ENCODE measurements around the gene LRP1-AS.

The LRP1-AS gene

DNA sequence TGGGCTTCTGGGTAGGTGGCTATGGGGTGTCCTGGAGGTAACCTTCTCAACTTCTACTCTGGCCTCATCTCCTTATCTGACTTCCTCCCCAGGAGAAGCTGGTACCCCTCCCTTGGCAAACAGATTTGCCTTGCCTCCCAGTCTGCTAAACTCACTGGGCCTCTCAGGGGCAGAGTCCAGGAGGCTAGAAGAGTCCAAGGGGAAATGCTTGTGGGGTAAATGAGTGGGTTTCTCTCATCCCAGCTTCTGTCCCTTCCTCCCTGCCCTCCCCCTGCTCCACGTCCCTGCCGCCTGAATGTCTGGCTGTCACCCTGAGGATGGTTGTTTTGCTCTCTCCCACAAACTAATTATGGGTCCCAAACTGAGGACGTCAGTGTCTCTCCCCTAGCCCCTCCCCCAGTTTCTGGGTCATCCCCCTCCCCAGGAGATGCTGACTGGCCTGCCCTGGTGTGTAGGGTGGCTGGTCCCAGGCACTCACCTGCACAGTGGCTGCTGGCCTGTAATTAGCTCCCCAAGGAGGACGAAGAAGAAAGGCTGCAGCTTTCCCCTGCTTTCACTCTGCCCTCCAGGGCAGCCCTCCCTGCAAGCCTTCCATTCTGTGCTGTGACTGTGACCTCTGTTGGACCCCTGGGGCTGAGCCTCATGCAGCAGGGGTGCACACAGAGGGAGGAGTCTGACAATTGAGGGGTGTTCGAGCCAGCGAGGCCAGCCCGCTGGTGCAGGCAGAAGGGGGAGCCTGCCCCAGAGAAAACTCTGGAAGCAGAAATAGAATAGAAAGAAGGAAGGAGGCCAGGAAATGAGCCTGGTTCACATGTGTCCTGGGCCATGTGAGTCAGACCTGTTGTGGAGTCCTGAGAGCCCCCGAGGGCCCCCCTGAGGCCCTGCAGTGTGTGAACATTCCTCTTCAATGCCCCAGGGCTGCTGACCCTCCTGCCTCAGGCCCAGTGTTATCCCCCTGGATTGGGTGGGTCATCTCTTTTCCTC, at the start of gene LRP1-AS:
Gene LRP1-AS (minus strand): TSS at position 659 of the 984 bp plus-strand sequence.
- no peaks in the 10 kb centered on the region for H3K9me3 Mint-ChIP-seq
- no peaks in the 10 kb centered on the region for H3K36me3 Mint-ChIP-seq
- no peaks in the 10 kb centered on the region for H3K27me3 Mint-ChIP-seq
- no peak for ATAC-seq
- no peak within 1 kb of the TSS for H3K4me3 Mint-ChIP-seq
- peaks cover 6% of the 10 kb centered on the region for H3K4me1 Mint-ChIP-seq
- no peak within 1 kb of the TSS for H3K27ac Mint-ChIP-seq

DNA sequence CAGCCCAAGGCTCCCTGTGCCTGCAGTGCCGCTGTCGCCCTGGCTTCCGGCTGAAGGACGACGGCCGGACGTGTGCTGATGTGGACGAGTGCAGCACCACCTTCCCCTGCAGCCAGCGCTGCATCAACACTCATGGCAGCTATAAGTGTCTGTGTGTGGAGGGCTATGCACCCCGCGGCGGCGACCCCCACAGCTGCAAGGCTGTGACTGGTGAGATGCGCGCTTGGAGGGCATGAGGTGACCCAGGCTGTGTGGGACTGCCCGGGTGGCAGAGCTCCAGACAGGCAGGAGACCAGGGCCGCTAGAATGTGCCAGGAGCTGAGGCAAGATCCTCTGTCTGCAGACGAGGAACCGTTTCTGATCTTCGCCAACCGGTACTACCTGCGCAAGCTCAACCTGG, 49.5 kb upstream of the LRP1-AS start:
- ATAC-seq: no peak
- Mint-ChIP-seq H3K27me3 (no peaks in the 10 kb centered on the region), H3K9me3 (no peaks in the 10 kb centered on the region), H3K4me3 (no peak overlapping the region), H3K4me1 (no peaks in the 10 kb centered on the region), H3K36me3 (no peaks in the 10 kb centered on the region), H3K27ac (no peak overlapping the region)

DNA sequence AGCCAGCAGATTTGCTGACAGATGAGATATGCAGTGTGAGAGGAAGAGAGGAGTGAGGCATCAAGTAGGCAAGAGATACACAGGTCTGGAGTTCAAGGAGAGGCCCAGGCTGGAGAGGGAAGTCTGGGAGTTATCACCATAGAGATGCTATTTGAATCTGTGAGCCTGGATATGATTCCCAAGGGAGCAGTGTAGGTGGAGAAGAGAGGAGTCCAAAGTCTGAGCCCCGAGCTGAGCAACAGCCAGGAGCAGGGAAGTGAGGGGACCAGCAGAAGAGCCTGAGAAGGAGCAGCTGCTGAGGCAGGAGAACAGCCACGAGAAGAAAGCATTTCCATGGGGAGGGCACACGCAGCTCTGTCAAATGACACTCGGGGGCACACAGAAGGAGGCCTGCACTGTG, 49.0 kb upstream of the LRP1-AS start:
- Mint-ChIP-seq H3K36me3 (no peaks in the 10 kb centered on the region), H3K4me1 (no peaks in the 10 kb centered on the region)

DNA sequence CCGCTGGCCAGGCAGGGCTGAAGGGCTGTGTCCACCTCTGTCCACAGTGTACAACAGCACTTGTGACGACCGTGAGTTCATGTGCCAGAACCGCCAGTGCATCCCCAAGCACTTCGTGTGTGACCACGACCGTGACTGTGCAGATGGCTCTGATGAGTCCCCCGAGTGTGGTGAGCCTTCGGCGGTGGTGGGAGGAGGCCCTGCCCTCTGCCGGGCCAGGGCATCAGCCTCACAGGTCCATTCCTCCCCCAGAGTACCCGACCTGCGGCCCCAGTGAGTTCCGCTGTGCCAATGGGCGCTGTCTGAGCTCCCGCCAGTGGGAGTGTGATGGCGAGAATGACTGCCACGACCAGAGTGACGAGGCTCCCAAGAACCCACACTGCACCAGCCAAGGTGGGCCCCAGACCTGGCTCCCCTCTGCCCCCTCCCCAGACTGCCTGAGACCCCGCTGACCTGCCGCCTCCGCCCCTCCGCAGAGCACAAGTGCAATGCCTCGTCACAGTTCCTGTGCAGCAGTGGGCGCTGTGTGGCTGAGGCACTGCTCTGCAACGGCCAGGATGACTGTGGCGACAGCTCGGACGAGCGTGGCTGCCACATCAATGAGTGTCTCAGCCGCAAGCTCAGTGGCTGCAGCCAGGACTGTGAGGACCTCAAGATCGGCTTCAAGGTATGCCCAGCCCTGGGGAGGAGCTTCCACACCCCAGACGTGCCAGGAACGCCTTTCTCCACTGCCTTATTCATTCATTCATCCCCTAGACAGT, 48.4 kb upstream of the LRP1-AS start:
- Mint-ChIP-seq H3K27me3 (no peaks in the 10 kb centered on the region), H3K4me1 (no peaks in the 10 kb centered on the region), H3K36me3 (no peaks in the 10 kb centered on the region), H3K27ac (no peak overlapping the region), H3K4me3 (no peak overlapping the region), H3K9me3 (no peaks in the 10 kb centered on the region)
- ATAC-seq: no peak

More for the DNA sequence above, 49.0 kb upstream of the LRP1-AS start:
- ATAC-seq: no peak
- Mint-ChIP-seq H3K9me3 (no peaks in the 10 kb centered on the region), H3K27ac (no peak overlapping the region), H3K27me3 (no peaks in the 10 kb centered on the region), H3K4me3 (no peak overlapping the region)

DNA sequence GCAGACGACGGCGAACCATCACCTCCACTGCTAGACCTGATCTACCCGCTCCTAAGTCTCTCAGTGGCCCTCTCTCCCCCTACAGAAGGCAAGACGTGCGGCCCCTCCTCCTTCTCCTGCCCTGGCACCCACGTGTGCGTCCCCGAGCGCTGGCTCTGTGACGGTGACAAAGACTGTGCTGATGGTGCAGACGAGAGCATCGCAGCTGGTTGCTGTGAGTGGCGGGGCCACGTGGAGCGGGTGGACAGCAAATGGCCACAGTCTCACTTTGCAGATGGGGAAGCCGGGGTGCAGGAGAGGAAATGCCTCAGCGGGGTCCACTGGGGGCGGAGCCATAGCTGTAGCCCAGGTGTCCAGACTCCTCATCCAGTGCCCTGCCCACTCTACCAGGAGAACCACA, 47.8 kb upstream of the LRP1-AS start:
- no peaks in the 10 kb centered on the region for H3K36me3 Mint-ChIP-seq
- H3K4me3 Mint-ChIP-seq: no peak overlapping the region
- no peak for ATAC-seq
- H3K9me3 Mint-ChIP-seq: no peaks in the 10 kb centered on the region
- H3K27me3 Mint-ChIP-seq: no peaks in the 10 kb centered on the region
- H3K27ac Mint-ChIP-seq: no peak overlapping the region
- H3K4me1 Mint-ChIP-seq: no peaks in the 10 kb centered on the region

DNA sequence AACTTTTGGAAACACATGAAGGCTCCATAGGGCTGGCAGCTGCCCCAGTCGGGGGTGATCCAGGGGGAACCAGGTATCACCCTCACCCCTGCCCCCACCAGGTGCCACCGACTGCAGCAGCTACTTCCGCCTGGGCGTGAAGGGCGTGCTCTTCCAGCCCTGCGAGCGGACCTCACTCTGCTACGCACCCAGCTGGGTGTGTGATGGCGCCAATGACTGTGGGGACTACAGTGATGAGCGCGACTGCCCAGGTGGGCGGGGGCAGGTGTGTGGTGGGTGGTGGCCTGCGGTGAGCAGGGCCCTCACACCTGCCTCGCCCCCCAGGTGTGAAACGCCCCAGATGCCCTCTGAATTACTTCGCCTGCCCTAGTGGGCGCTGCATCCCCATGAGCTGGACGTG, 46.8 kb upstream of the LRP1-AS start:
- H3K4me3 Mint-ChIP-seq: no peak overlapping the region
- no peak for ATAC-seq
- H3K27me3 Mint-ChIP-seq: no peaks in the 10 kb centered on the region
- H3K9me3 Mint-ChIP-seq: no peaks in the 10 kb centered on the region
- no peaks in the 10 kb centered on the region for H3K4me1 Mint-ChIP-seq
- no peaks in the 10 kb centered on the region for H3K36me3 Mint-ChIP-seq
- no peak overlapping the region for H3K27ac Mint-ChIP-seq

DNA sequence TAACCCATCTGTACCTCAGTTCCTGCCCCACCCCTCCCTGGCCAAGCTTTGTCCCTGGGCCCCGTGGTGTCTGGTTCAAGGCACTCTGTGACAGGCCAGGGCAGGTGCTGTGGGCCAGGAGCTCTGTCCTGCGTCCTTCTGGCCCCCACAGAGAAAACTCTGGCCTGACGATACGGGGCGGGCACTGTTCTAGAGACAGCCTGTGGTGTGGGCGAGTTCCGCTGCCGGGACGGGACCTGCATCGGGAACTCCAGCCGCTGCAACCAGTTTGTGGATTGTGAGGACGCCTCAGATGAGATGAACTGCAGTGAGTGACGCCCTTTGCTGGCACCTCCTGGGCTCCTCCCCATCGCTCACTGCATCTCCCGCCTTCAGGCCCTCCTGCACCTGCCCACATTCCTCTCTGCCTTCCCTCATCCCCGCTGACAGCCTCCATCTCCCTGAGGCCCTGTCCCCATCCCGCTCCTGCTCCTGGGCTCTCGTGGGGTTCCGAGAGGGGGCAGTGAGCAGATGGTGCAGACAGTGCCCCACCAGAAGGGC, 46.4 kb upstream of the LRP1-AS start:
- H3K4me3 Mint-ChIP-seq: no peak overlapping the region
- H3K27me3 Mint-ChIP-seq: no peaks in the 10 kb centered on the region
- H3K27ac Mint-ChIP-seq: no peak overlapping the region
- H3K4me1 Mint-ChIP-seq: no peaks in the 10 kb centered on the region
- no peaks in the 10 kb centered on the region for H3K36me3 Mint-ChIP-seq
- no peak for ATAC-seq
- H3K9me3 Mint-ChIP-seq: no peaks in the 10 kb centered on the region

DNA sequence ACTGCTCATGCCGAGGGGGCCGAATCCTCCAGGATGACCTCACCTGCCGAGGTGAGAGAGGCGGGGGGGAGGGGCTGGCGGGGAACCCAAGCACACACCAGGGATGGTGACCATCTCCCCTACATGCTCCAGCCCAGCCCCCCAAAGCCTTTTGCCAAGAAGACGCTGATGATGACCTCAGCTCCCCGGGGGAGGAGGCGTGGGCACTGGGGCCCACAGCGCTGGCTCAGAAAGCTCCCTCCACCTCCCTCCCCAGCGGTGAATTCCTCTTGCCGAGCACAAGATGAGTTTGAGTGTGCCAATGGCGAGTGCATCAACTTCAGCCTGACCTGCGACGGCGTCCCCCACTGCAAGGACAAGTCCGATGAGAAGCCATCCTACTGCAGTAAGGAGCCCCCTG, 45.5 kb upstream of the LRP1-AS start:
- Mint-ChIP-seq H3K4me3 (no peak overlapping the region), H3K36me3 (no peaks in the 10 kb centered on the region), H3K4me1 (no peaks in the 10 kb centered on the region), H3K27ac (no peak overlapping the region), H3K9me3 (no peaks in the 10 kb centered on the region), H3K27me3 (no peaks in the 10 kb centered on the region)
- ATAC-seq: no peak

DNA sequence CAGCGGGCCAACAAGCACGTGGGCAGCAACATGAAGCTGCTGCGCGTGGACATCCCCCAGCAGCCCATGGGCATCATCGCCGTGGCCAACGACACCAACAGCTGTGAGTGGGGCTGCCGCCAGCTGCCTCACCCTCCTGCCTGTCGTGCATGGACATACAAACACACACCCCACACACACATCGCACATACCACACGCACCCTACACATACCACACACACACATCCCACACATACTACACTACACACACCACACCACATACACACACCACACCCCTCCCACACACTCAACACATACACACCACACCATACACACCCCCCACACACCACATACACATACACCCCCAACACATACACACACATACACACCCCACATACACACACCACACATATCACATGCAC, 44.0 kb upstream of the LRP1-AS start:
- H3K27me3 Mint-ChIP-seq: no peaks in the 10 kb centered on the region
- H3K27ac Mint-ChIP-seq: no peak overlapping the region
- H3K9me3 Mint-ChIP-seq: no peaks in the 10 kb centered on the region
- H3K36me3 Mint-ChIP-seq: no peaks in the 10 kb centered on the region
- H3K4me3 Mint-ChIP-seq: no peak overlapping the region
- H3K4me1 Mint-ChIP-seq: no peaks in the 10 kb centered on the region
- ATAC-seq: no peak

DNA sequence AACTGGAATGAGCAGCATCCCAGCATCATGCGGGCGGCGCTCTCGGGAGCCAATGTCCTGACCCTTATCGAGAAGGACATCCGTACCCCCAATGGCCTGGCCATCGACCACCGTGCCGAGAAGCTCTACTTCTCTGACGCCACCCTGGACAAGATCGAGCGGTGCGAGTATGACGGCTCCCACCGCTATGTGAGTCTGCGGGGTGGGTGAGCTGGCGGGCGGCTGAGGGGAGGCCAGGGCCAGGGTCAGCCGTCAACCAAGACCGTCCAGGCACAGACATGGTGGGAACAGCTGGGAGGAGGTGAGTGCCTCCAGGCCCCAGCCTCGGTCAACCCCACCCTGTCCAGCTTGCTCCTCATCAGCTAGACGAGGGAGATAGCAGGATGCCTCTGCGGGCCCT, 43.4 kb upstream of the LRP1-AS start:
- no peaks in the 10 kb centered on the region for H3K9me3 Mint-ChIP-seq
- H3K27me3 Mint-ChIP-seq: no peaks in the 10 kb centered on the region
- no peak overlapping the region for H3K4me3 Mint-ChIP-seq
- H3K36me3 Mint-ChIP-seq: no peaks in the 10 kb centered on the region
- ATAC-seq: no peak
- no peak overlapping the region for H3K27ac Mint-ChIP-seq
- H3K4me1 Mint-ChIP-seq: no peaks in the 10 kb centered on the region

DNA sequence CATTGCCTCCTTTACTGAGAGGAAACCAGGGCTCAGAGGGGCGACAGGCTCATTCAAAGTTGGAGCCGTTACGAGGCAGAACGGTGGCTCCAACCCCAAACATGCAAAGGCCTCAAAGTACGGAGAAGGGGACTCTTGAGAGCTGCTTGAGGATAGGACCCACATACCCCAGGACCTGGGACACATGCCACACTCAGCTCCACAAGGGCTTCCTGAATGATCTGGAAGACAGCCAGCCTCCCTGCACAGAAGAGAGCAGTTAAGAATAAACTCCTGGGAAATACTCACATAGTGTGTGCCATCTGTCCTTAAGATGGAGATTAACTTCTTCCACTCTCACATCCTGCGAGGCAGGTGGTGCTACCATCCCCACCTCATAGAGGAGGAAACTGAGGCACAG, 42.6 kb upstream of the LRP1-AS start:
- Mint-ChIP-seq H3K27ac (no peak overlapping the region), H3K27me3 (no peaks in the 10 kb centered on the region)

DNA sequence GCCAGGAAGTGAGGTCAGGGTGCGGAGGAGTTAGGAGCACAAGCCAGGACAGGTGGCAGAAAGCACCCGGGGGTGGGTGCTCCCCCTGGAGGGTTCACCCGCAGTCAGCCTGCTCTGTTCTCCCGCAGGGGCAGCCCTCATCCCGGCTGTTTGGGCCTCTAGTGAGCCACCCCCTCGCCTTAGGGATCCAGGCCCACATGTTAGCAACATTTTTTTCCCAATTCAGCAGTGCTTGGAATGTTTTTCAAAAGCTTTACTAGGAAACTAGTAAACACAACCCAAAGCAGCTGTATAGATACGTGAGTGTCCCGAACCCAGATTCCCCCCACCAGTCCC, 40.6 kb upstream of the LRP1-AS start:
- H3K36me3 Mint-ChIP-seq: no peaks in the 10 kb centered on the region
- H3K27ac Mint-ChIP-seq: no peak overlapping the region
- no peak overlapping the region for H3K4me3 Mint-ChIP-seq
- no peak for ATAC-seq
- H3K27me3 Mint-ChIP-seq: peaks cover 8% of the 10 kb centered on the region
- peaks cover under 1% of the 10 kb centered on the region for H3K4me1 Mint-ChIP-seq
- H3K9me3 Mint-ChIP-seq: no peaks in the 10 kb centered on the region

More for the DNA sequence above, 42.6 kb upstream of the LRP1-AS start:
- Mint-ChIP-seq H3K9me3 (no peaks in the 10 kb centered on the region), H3K4me1 (no peaks in the 10 kb centered on the region), H3K4me3 (no peak overlapping the region), H3K36me3 (no peaks in the 10 kb centered on the region)
- ATAC-seq: no peak

DNA sequence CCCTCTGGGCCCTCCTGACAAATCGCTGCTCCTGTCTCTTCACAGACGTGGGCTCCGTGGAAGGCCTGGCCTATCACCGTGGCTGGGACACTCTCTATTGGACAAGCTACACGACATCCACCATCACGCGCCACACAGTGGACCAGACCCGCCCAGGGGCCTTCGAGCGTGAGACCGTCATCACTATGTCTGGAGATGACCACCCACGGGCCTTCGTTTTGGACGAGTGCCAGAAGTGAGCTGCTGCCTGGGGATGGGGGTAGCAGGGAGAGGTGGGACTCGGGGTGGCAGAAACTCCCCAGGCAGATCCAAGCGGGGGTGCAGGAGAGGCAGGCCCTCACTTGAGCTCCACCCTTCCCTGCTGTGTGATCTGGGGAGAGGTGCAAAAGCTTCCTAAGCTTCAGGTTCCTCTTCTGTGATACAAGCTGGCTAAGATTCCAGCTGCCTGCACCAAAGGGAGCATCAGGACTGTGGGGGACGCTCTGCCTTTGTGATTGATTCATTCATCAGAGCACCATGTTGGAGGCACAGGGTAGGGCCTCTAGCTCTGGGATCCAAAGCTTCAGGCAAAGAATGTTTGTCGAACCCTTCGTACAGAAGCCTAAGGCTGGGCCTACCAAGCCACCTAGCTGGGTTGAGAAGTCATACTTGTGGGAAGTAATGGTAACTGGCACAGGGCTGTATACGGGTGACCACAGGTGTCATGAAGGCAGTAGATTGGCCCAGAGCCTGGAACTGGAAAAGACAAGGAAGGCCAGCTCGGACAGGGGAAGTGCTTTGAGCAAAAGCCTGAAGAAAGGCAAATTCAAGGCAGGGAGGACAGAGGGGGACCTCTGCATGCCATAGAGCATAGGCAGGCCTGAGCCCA, 40.0 kb upstream of the LRP1-AS start:
- Mint-ChIP-seq H3K27me3 (peaks cover 8% of the 10 kb centered on the region), H3K4me3 (no peak overlapping the region)
- ATAC-seq: no peak

DNA sequence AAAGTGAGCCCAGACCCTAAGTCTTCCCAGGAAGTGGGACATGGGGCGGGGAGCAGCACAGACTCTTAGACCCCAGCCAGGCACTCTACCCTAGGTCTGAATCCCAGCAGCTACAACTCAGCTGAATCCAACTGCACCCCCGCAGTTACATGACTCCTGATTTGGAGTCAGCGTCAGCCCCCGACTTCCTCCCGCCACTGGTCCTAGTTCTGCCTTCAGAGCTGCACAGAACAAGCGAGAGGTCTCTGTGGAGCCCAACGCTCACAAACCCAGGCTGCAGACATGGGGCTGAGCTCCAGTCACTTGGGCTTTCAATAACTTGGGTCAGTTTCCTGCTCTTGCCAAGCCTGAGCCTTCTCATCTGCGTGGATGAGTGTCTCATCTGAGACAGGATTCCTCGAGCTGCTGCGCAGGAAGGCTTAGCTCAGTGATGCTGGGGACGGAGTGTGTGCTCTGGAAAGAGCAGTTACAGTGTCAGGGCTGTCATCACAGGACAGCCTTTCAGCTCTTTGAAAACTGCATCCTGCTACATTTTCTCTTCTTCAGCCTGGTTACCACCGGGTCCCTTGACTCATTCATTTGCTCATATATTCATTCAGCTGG, 38.6 kb upstream of the LRP1-AS start:
- ATAC-seq: no peak
- Mint-ChIP-seq H3K4me1 (peaks cover 6% of the 10 kb centered on the region), H3K9me3 (no peaks in the 10 kb centered on the region), H3K27ac (no peak overlapping the region), H3K36me3 (no peaks in the 10 kb centered on the region), H3K4me3 (no peak overlapping the region), H3K27me3 (peaks cover 8% of the 10 kb centered on the region)

More for the DNA sequence above, 40.0 kb upstream of the LRP1-AS start:
- no peak overlapping the region for H3K27ac Mint-ChIP-seq
- H3K9me3 Mint-ChIP-seq: no peaks in the 10 kb centered on the region
- H3K36me3 Mint-ChIP-seq: no peaks in the 10 kb centered on the region
- H3K4me1 Mint-ChIP-seq: peaks cover 6% of the 10 kb centered on the region

Measured in stimulated activated memory B cell treated with anti-CD40 and anti-IgM and Interleukin-4, amounts not matched to agents 10 μg/mL and 1 μg/mL and 100 μg/mL, for 72 hours (primary cell).